Stromal cell of bone marrow (primary cell): ENCODE measurements around the gene NEDD4L.

ENCODE experiments used
- DNase-seq: peaks from one replicate; pipeline ENCODE4 v3.0.0-alpha.2; 2012; ENCODE audit warnings: low read depth

Gene NEDD4L

DNA sequence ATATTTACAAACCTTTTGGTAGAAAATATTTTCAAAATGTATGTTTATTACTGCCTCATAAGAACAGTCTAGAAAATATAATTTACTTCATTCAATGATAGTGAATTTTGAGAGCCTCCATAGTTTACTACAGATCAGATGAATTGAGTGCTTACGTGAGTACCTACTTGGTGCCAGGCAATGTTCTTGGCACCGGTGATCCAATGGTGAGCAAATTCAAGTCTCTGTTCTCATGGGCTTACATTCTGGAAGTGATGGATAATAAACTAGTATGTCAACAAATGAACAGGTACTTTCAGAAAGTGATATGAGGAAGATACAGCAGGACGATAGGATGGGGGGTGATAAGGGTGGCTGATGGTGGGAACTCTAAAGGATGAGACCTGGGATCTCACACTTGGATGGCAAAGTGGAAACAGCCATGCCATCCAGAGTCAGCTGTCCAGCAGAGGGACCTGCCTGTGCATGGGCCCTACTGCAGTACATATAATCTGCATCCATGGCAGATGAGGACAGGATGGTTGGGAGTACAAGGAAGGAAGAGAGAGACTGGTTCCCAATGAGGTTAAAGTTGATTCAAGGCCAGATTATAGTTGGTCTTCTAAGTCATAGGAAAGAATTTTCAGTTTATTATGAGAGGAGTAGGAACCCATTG is 277.0 kb downstream of the NEDD4L start:
- DNase-seq = no peak

- DNase-seq = peak; percentile 82
Observed at GRCh38 chr18:58321986-58322385, 278.0 kb downstream of the NEDD4L start.

- no peak for DNase-seq
Observed at GRCh38 chr18:58322464-58322863, 278.4 kb downstream of the NEDD4L start.

DNA sequence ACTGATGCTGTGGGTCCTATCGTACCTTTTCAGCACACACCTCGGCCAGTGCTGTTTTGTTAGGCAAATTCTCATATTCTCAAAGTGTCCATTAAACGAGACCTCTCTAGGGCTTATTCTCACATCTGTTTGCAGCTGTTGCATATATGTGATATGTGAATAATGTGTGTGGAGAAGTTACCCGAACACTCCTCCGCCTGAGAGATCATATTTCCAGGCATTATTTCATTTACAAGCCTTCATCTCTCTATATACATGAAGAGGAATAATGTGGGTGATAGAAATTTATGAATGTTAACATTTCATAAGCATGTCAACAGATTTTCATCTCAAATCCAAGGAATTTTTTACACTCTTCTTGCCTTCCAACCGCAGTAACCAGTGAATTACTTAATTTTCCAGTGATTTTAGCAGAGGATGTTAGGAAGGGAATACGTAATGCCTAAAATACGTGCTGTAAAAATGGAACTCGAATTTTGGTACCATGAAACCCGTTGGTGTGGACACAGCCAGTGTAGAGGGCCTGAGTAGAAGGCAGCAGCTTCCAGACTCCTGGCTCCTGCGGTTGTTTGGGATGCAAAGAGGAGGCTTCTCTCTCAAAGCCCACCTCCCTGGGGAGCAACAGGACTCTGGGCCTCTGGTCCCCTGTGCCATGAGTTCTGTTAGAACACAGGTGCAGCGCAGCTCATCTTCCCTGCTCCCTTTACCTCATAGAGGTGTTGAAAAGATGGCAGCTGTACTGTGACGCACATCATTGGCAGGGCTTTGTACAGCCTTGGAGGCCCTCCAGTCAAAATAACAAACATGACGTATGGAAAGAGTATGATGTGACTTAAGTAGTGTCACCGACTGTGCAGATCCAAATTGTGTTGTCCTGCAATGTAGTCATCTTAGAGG is 280.1 kb downstream of the NEDD4L start:
- DNase-seq = no peak

DNA sequence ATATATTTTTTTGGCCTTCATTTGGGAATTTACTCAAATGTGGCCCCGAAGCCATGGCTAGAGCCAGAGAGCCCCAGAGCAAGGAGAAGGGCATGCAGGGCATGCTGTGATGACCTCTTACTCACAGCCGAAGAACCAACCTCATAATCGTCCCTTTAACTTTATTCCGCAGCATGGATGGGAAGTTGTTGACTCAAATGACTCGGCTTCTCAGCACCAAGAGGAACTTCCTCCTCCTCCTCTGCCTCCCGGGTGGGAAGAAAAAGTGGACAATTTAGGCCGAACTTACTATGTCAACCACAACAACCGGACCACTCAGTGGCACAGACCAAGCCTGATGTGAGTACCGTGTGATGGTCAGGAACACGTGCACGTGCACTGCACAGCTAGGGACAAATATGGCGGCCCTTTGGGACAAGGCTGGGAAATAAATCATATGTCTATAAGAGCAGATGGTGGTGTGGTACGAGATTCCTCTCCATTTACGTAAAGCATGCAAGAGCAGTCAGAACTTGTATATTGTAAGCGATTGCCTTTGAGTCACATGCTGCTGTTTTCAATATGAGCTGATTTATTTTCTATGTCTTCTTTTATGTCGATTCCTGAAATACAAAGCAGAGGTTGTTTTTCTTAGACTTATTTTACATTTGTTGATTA is 280.9 kb downstream of the NEDD4L start:
- no peak for DNase-seq

GRCh38 chr18:58325494-58325893 is 281.5 kb downstream of the NEDD4L start:
- peak; percentile 38 for DNase-seq

DNA sequence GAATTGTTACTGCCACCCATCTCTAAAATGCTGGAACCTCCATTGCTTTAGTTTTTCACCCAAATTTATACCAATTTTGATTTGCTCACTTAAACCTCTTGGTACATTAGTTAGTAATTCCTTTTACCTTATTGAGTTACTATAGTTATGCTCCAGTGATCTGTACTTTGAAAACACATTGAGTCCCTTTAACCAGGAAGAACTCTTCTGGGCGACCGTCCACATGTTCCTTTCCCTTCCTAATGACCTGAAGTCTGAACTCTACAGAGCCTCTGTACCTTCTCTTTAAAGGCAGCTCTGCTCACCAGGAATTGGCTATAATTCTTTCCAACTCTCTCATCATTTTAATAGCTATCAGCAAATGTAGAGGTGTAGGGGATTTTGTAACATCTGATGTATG is 290.0 kb downstream of the NEDD4L start:
- DNase-seq = no peak

DNA sequence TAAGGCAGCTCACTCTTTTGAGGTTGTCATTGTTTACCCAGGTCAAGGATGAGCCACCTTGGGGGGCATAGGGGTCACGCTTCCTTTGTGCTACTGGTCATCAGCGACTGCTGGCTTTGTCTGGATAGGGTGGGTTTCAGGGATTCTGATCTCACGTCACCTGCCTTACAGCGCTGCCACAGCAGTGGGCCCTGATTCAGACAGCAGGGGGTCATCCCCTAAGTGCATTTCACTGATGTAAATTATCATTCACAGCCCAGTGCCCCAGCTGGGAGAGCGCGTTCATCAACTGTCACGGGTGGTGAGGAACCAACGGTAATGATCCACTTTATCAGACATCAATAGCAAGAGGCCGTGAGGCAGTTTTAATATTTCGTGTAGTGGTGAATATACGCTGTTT is 291.2 kb downstream of the NEDD4L start:
- no peak for DNase-seq

GRCh38 chr18:58335821-58336220 is 291.8 kb downstream of the NEDD4L start:
- no peak for DNase-seq

- no peak for DNase-seq
Observed at GRCh38 chr18:58336605-58337004, 292.6 kb downstream of the NEDD4L start.

GRCh38 chr18:58337285-58337684 is 293.3 kb downstream of the NEDD4L start:
- no peak for DNase-seq

- no peak for DNase-seq
Observed at GRCh38 chr18:58337686-58338085, 293.7 kb downstream of the NEDD4L start.

DNA sequence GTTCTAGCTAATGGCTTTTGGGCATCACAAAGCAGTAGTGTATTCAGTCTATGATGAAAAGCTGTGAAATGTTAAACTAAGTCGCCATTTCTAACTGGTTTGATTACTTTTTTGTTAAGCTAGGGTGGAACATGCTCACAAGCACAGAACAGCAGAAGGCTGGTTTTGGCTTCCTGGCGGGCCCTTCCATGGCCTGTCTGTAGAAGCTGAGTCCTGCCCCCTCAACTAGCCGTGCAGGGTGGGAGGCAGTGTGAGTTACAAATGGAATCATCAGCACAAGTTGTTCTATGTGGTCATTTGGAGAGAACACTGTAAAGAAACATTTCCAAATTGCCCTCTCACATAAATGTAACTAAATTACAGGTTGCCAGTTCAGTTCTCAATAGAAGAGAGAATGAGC is 294.1 kb downstream of the NEDD4L start:
- DNase-seq = no peak

GRCh38 chr18:58338961-58339592 is 295.1 kb downstream of the NEDD4L start:
- no peak for DNase-seq

GRCh38 chr18:58339890-58340289 is 295.9 kb downstream of the NEDD4L start:
- DNase-seq = no peak

- no peak for DNase-seq
Observed at GRCh38 chr18:58341916-58342315, 297.9 kb downstream of the NEDD4L start.

GRCh38 chr18:58344080-58344670 is 300.1 kb downstream of the NEDD4L start:
- DNase-seq = no peak

- no peak for DNase-seq
Observed at GRCh38 chr18:58344861-58345463, 300.9 kb downstream of the NEDD4L start.

DNA sequence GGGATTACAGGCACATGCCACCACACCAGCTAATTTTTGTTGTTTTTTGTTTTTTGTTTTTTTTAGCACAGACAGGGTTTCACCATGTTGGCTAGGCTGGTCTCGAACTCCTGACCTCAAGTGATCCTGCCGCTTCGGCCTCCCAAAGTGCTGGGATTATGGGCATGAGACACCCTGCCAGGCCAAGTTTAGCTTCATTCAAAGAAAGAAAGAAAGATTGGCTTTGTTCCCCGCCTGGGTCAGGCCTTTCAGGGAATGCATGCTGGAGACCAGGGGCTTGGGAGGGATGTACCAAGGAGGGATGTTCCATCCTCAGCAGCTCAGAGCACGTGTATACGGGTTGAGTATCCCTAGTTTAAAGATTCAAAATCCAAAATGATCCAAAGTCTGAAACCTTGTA is 301.8 kb downstream of the NEDD4L start:
- no peak for DNase-seq

GRCh38 chr18:58347135-58347534 is 303.1 kb downstream of the NEDD4L start:
- no peak for DNase-seq

DNA sequence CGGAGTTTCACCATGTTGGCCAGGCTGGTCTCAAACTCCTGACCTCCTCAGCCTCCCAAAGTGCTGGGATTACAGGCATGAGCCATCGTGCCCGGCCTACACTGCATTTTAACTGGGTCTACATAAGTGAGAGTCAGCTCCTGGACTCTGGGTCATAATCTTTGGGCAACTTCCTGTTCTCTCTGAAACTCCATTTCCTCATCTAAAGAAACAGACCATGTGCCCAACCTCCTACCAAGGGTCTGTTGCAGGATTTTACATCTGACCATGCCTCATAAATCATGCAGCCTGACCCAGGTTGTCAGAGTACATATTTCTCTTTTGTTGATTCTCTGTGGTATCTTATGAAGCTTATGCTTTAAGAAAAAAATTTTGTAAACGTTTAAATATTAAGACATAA is 304.5 kb downstream of the NEDD4L start:
- DNase-seq = no peak

GRCh38 chr18:58348951-58349350 is 304.9 kb downstream of the NEDD4L start:
- no peak for DNase-seq
